Mesenteric fat pad (tissue), 1 donor: ENCODE data around the gene RRAS2. TPM values are rescaled to one million over a fixed set of nuclear protein-coding genes. Genes with fewer than 3 reads are reported as not detected.
"Not testable (repeated sequence)": the region's sequence is repeated elsewhere in the genome, so short reads cannot be mapped to it uniquely, and the experiment has no call there.

Source experiments
- DNase-seq: peaks from one replicate; pipeline ENCODE4 v3.0.0-alpha.2; 2020; ENCODE audit warnings: low spot score
- total RNA-seq: library from RNA; stranded (reverse); fragmentation: NEBNext Ultra II Directional; extraction: Animal tissue kit (Norgen Biotek cat#: 25700); gene quantifications from one replicate; pipeline ENCODE4 v1.2.1, GENCODE V29; 2021
- donor health status: DM: yes; HTN: yes; CAD: no.

RRAS2 gene
- total RNA-seq, 1 donor from 2014 or later = 72.7 TPM

DNA sequence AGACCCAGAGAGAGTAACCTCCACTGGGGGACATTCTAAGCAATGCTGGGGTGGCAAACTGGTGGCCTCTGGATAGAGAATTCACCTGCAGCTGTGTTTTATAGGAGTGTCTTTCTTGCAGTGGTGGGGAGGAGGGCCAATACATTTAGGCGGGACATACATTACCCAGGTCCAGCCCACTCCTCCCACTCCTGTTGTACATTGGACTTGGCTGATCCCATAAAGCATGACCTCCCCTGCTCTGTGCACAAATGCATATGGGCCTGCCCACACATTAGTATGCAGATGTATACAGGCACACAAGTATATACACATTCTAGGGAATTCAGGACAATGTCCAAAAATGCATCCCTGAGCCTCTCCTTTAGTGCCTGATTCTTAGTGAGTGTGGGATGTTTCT lies 99.1 kb downstream of the RRAS2 start:
- no peak for DNase-seq

DNA sequence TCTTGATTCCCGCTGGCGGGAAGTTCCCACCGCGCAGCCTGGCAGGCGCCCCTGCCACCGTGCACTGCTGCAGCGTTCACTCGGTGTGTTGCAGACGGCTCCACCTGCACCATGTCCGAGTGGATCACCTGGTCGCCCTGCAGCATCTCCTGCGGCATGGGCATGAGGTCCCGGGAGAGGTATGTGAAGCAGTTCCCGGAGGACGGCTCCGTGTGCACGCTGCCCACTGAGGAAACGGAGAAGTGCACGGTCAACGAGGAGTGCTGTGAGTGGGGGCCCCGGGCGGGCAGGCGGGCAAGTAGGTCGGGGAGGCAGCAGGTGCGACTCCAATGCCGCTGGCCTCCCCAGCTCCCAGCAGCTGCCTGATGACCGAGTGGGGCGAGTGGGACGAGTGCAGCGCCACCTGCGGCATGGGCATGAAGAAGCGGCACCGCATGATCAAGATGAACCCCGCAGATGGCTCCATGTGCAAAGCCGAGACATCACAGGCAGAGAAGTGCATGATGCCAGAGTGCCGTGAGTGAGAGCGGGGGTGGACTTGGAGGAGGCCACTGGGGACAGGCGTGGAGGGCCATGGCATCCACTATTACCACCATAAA lies 99.7 kb downstream of the RRAS2 start:
- no peak for DNase-seq

DNA sequence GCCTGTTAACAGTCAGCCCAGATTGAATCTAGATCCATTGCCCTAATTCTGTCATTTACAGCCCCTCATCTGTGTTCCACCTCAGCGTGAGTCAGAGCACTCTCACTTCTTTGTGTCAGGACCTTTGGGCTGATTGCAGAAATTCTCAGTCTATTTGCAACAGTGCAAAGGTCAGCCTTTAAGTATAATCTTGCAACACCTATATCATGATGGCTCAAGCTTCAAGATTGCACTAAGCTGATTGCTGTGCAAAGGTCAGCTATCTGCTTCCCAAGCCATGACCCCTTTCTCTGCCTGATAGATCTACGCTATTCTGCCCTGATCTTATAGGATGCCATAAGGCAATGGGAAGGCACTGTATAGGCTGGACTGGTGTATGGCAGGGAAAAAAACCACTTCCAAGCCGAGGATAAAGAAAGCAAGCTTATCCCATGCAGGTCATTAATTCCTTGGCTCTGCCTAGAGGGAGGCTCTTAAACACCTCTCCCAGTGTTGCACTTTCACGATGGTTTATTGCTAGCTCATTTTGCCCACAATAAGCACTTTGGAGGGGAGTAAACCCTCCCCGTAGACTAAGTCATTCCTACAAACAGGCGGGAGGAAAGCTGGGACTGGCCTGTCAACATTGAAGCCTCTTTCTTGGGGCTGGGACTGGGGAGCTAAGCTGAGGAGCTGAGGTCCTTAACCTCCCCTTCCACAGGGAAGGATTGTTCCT lies 100.6 kb downstream of the RRAS2 start:
- DNase-seq = no peak

DNA sequence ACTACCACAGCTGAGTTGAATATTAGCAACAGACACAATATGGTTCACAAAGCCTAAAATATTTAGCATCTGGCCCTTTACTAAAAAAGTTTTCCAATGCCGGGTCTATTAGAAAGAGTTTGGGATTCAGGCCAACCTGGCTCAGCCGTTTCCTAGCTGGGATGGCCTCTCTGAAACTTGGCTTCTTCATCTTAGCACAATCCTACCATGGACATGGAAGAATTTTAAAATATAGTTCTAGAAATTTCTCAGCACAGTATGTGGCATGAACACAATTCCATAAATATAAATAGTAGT lies 103.8 kb downstream of the RRAS2 start:
- no peak for DNase-seq

DNA sequence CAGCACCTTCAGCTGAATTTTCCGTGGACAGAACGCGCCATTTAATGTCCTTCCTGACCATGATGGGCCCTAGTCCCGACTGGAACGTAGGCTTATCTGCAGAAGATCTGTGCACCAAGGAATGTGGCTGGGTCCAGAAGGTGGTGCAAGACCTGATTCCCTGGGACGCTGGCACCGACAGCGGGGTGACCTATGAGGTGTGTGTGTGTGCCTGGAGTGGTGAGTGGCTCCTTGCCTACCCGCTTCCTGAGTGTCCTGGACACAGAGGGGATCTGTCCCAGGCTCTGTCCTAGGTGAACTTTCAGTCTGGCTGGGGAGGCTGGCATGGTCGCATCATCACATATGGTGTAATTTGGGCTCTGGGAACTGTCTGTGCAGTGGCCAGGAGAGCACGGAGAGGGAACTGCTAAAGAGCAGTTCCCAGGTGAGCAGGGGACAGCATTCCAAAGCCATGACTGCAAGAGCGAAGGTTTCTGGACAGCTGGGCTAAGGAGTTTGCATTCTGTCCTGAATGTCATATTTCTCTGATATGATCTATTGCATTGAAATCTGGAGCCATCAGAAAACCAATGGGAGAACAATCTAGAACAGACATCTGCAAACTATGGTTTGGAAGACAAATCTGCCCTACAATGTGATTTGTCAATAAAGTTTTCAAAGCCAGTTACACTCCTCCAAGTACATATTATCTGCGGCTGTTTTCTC lies 104.3 kb downstream of the RRAS2 start:
- DNase-seq = no peak

DNA sequence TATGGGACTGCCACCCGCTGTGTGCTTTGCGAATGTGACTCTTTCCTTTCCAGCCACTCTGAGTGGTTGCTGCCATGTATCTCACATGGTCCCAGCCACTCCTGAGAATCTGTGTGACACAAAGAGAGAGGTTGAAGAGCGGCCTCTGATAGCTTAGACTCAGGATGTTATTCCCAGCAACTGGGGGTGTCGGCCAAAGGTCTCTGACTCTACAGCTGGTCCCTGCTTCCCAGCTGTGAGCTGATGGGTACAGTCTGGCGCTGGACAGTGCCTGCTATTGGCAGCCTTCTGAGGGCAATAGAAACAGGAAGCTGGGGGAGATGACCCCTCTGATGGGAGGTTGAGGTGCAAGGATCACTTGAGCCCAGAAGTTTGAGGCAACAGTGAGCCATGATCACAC lies 105.1 kb downstream of the RRAS2 start:
- DNase-seq = no peak

DNA sequence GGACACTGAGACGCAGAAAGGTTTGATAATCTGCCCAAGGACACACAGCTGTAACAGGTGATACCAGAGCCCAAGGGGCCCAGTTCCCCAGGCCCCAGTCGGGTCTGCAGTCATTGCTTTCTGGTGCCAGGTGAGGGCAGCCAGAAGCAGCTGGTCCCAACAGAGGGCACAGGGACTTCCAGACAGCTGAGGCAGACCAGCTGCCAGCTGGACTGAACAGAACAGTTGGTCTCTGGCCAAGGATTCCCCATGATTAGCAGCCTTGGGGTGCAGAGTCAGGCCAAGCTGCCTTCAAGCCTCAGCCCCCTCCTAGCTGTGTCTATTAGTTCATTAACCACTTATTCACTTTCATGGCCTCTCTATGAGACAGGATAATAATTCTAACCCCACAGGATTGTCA lies 105.6 kb downstream of the RRAS2 start:
- DNase-seq = no peak

DNA sequence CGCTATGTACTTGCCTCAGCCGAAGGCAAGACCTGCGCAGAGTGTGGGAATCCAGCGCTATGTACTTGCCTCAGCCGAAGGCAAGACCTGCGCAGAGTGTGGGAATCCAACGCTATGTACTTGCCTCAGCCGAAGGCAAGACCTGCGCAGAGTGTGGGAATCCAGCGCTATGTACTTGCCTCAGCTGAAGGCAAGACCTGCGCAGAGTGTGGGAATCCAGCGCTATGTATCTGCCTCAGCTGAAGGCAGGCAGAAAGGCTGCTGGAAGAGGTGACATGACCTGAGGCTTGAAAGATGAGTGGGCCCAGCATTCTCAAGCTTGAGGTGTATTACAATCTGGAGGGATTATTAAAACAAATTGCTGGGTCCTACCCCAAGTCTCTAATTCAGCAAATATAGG lies 106.5 kb downstream of the RRAS2 start:
- not testable (repeated sequence) for DNase-seq

DNA sequence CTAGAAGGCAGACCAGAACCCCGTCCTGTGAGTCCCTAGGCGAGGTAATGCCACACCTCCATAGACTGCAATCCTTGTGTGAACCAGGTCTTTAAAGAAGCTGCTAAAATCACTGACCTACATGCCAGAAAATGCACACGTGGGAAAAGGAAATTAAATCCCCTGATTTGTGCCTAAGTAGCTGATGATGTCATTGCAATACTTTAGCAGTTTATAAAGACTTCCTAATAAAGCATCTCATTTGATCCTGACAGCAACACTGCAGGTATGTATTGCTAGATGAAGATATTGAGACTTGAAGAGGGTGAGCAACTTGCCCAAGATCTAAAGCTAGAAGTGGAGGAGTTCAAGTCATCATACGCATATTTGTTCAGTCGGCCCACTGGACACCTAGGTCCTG lies 107.2 kb downstream of the RRAS2 start:
- DNase-seq = no peak

DNA sequence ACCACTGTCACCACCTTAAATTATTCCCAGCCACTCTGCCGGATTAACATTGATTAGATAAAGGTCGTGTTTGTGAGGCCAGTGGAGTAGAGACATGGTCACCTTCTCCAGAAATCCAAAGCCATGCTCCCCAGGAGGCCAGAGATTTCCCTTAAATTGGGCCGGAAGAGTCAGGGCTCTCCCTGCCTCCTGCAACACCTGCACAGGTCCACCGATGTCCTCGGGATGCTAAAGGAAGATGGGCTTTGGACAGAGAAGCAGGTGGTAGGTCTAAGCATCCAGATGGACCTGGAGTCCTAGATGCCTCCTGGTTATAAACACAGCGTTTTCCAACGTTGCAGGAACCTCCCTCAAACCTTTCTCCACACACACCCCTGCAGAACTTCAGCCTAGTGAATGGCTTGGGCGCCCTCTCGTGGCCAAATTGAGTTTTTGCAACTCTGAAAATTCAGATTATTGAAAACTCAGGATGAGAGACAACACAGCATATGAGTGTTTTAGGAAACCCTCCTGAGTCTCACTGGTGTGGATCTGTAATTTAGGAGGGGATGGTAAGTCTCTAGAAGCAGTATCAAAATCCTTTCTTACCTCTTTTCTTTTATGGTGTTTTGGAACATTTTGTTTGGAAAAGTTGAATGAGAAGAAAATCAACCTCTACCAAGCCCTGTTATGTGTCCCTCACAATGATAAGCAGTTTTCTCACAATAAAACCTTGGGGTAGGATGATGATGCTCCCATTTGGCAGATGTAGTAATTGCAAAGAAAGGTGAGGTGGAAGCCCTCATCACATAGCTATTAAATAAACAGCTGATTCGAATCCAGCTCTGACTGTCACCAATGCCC lies 109.6 kb downstream of the RRAS2 start:
- no peak for DNase-seq

DNA sequence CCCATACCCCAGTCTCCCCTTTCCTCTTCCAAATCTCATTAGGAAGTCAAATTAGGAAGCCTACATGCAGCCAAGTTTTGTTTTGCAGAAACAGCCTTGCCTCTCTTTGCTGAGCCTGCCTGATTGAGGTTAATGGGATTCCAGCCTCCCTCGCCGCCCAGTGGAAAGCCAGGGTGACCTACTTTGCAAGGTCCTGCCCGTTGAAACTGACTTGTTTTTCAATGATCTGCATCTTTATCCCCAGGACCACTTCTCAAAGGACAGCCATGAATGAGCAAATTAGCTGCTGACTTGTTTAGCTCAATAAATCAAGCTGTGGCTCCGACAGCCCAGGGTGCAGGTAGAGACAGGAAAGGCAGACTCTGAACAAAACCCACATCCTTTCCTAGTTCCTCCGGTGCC lies 110.4 kb downstream of the RRAS2 start:
- DNase-seq = no peak

DNA sequence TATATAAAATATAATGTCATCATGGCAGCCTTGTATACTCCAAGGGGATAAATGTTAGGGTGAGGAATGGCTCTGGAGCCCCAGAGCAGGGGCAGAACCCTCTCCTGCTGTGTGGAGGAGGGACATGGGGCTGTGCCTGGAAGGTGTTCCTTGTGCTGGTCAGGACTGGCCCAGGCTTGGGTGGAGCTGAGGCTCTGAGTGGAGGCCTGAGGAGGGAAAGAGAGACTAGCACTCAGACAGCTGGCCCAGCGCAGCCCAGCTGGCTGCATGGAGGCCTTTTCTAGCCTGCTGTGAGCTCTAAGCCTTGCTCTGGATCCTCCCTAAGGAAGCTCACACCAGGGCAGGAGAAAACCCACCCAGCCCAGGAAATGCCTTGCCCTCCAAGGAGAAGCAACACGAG lies 113.5 kb downstream of the RRAS2 start:
- no peak for DNase-seq

DNA sequence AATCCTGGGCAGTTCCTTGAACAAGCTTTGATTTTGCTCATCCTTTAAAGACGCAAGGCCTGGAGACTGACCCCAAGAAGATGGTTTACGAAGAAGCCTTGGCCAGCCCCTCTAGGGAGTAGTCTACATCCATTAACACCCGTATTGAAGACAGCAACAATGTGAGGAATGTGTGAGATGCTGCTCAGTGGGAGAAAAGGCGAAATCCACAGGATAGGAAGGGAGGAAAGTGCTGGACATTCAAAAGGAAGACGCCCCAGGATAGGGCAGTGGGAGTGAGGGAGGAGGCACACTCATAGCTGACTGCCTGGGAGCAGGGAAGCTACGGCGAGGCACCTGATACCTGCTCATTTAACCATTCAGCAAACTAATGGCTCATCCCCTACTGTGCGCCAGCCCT lies 114.1 kb downstream of the RRAS2 start:
- DNase-seq = no peak

DNA sequence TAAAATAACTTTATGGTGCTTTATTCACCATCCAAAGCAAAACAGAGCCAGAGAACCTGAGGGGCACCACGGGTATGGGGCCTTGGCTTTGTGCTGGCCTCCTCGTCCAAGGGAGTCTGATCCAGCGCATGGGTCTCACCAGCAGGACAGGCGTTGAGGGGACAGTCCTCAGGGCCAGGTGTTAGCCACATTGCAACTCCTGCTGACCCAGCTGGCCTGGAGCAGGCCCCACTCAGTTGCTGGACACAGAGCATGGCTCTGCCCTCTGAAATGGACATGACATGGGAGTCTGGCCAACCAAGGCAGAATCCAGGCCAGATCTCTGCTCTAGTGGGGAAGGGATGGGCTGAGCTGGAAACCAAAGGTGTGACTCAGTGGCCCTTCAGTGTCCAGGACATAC lies 116.2 kb downstream of the RRAS2 start:
- DNase-seq = no peak

DNA sequence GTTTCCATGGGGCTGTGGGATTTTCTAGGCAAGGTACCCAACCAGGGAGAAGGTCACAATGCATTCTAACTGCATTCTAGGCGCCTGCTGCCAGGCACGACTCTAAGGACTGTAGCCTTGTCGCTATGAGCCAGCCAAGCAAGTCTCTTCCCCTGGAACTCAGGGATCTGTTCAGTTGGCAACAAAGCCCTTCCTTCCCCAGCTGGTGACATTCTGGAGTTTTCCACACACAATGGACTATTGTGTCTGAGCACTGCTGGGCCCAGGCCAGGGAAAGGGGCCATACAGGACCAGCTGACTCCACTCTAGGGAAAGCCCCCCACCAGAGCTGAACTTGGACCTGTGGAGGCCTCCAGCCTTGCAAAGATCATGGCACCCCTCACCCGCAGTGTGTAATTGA lies 116.8 kb downstream of the RRAS2 start:
- no peak for DNase-seq

DNA sequence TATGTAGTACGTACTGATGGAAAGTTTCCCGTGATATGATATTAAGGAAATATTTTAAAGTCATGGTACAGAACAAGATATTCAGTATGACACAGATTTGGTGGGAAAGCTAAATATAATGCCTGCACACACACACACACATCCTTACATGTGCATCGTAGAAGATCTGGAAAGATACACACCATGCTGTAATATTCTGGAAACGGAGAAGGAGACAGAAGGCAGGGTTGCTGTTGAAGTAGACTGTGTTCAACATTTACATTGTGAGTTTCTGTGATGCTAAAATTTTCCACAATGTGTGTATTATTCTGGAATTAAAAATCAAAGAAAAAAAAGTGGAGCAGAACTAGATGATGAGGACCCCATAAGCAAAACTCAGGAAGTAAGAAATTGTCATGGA lies 118.0 kb downstream of the RRAS2 start:
- no peak for DNase-seq

DNA sequence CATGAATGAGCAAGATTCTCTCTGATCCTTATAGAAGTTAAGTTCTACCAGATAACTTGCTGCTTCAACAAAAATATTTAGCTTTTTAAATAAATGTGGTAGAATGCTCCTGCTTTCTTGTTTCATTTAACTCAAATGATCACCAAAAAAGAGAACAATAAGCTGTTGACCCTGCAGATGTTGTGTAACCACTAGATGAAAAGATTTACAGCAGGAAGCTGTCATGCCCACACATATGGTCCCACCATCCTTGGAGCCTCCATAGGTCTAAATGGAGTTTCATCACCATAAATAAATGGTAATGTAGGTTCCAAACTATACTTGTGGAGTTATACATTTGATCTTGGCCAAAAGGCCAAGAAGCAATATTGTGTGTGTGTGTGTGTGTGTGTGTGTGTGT lies 118.8 kb downstream of the RRAS2 start:
- DNase-seq = no peak

DNA sequence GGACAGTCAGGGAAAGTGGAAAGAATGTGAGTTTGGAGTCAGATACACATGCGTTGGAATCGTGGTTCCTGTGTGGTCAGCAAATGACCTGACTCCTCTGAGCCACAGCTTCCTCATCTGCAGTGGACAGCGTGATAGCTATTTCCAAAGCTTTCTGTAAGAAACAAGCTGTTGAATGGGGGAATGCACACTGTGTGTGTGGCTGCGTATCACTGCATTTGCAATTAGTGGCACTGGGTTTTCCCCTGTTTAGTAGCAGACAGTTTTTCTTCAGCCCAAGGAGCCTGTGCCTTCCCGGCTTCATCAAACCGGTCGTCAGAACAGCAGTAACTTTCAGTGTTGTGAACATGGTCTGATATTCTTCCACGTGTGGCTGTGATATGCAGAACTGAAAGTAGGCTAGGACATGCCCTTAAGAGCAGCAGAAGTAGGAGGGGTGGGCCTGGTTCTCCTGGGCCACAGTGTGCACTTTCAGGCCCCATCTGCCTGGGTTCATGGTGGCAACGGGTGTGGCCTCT lies 121.5 kb downstream of the RRAS2 start:
- no peak for DNase-seq

DNA sequence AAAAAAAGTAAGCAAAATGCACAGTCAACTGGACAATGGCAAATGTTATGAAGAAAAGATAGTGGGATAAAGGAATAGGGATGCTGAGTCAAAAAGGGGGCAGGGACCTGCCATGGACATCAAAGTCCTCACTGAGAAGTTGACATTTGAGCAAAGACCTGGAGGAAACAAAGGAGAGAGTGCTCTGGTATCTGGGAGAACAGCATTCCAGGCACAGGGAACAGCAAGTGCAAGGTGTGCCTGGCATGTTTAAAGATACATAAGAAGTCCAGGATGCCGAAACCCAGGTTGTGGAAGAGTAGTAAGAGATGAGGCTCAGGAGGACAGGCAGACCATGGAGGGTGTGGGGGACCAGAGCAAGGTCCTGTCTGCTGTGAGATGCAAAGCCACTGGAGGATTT lies 123.3 kb downstream of the RRAS2 start:
- DNase-seq = no peak

DNA sequence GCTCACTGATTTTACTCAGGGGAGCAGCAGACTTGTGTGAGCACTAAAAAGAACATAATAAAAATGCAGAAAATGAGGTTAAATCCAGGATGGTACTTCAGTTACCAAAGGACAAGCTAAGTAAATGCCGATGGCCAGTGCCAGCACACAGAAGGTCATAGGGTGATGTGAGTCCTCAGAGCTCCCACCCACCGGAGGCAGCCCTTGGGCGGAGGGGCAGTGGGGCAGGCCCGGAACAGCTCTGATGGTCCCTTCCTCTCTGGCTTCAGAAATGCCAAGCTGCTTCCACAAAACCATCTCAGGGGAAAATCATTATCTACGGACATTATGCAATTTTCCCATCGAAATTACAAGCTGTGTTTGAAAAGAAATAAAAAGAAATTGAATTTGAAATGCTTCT lies 124.5 kb downstream of the RRAS2 start:
- no peak for DNase-seq

DNA sequence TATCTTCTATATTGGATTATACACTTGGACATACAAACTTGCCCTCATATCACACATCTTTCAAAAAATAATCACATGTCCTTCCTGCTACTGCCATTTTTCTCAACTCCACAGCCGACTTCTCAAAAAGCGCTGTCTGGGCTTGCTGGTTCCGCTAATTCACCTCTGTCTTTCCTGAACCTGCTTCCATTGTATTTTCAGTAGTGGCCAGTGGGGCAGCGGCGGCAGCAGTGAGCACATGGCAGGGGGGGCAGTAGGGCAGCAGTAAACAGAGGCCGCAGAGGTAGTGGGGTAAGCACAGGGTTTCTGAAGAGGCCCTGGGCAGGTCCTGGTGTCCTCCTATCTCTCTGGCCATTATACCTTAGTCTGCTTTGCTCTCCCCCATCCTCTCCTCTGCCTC lies 126.3 kb downstream of the RRAS2 start:
- no peak for DNase-seq

DNA sequence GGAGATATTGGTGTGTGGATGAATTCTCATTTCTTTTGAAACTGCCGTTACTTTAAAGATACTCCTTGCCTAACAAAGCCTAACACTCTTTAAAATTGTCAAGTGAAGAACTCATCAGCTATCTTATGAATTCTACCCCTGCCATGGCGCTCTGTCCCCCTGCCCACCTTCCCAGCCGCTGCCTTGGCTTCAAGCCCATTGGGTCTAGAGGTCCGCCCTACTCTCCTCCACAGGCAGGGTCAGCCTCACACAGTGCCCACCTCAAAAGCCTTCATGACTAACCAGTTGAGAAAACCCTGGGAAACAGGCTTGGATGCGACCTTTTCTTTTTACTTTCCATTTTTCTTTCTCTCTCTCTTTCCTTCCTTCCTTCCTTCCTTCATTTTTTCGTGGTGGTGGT lies 128.6 kb downstream of the RRAS2 start:
- no peak for DNase-seq
